CD4-positive, alpha-beta T cell treated with Interleukin-1 beta for 1 hour (primary cell): ENCODE data around the gene DPY19L3.
"Not testable (repeated sequence)": the region's sequence is repeated elsewhere in the genome, so short reads cannot be mapped to it uniquely, and the experiment has no call there.

ENCODE experiments used
- DNase-seq, 2 donors: peaks; one replicate each; pipeline ENCODE4 v3.0.0-alpha.2; 2020 to 2022

The DPY19L3 gene

GRCh38 chr19:32447534-32447933 lies 42.0 kb downstream of the DPY19L3 start:
- DNase-seq = not testable (repeated sequence)

GRCh38 chr19:32448026-32448425 lies 42.5 kb downstream of the DPY19L3 start:
- no peak for DNase-seq

- no peak for DNase-seq
Measured at GRCh38 chr19:32450217-32450616, 44.6 kb downstream of the DPY19L3 start.

GRCh38 chr19:32453736-32454135 lies 48.2 kb downstream of the DPY19L3 start:
- DNase-seq = no peak

DNA sequence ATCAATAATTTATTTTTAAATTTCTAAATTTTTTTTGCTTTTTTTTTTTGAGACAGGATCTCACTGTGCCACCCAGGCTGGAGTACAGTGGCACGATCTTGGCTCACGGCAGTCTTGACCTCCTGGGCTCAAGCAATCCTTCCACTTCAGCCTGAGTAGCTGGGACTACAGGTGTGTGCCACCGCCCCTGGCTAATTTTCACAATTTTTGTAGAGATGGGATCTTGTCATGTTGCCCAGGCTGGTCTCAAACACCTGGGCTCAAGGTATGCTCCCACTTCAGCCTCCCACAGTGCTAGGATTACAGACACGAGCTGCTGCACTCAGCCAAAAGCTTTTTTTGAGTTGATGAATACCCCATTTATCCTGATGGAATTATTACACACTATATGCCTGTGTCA lies 50.8 kb downstream of the DPY19L3 start:
- no peak for DNase-seq

- DNase-seq = no peak
Measured at GRCh38 chr19:32457571-32458158, 52.1 kb downstream of the DPY19L3 start.

- DNase-seq = peak in 1 of 2 donors; percentile 7
Measured at GRCh38 chr19:32458500-32459123, 53.0 kb downstream of the DPY19L3 start.

DNA sequence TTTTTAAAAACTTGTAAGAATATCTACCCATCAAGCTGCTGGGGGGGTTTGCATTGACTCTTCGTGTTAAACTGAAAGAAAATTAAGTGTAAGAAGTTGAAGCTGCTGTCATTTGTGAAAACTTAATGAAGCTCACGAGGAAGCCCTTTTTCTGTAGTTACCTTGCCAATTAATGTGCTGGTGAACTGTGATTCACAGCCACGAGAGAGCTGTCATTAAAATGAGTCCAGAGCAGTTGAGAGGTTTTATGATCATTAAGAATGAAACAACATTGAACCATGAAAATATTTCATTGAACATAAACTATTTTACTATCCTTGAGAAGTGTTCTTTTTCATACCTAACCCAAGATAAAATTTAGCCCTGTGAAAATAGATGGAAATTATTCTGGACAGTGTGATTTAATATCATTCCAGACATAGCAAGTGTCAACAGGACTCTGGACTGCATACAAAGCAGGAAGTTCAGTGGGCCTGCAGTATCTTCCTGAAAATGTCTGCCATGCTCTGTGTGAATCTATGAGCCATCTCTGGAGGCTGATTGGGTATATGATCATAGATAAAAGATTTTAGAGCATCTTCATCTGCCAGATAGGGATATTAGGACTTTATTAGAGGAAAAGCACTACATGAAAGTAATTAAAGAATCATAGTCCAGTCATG lies 53.8 kb downstream of the DPY19L3 start:
- DNase-seq = no peak

GRCh38 chr19:32460476-32460875 lies 54.9 kb downstream of the DPY19L3 start:
- no peak for DNase-seq

- peak in 1 of 2 donors; percentile 5 for DNase-seq
Measured at GRCh38 chr19:32464279-32464678, 58.7 kb downstream of the DPY19L3 start.

DNA sequence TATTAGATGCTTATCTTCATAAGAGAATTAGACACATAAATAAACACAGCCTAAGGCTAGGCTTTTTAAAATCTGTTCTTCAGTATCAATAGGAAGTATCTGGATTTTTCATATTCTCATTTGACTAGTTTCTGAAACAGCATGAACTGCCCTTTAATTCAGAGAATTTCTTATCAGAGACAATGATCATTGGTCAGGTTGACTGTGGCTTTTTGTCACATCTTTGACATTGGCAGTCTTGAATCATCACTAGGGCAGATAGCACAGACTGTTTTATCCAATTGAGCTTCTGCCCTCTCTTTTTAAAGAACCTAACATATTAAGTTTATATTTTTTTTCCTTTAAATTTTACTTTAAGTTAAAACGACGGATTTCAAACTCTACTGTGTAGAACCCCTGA lies 59.6 kb downstream of the DPY19L3 start:
- DNase-seq = no peak

GRCh38 chr19:32469795-32470194 lies 64.2 kb downstream of the DPY19L3 start:
- no peak for DNase-seq

DNA sequence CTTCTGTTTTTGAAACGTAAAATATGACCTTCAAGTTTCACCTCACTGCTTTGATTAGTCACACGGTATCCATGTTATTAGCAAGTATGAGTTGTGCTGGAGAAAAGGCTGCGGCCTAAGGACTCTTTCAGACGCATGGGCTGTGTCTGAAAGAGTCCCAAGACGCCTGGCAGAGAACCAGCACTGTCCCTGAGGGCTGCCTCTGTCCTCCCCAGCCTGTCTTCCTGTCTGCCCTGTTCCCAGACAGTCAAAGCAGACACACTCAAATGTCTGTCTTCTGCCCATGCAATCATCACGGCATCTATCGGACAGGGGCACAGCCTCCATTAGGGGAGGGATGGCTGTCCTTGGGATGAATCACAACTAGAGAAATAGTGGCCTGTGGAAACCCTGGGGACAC lies 65.5 kb downstream of the DPY19L3 start:
- no peak for DNase-seq

DNA sequence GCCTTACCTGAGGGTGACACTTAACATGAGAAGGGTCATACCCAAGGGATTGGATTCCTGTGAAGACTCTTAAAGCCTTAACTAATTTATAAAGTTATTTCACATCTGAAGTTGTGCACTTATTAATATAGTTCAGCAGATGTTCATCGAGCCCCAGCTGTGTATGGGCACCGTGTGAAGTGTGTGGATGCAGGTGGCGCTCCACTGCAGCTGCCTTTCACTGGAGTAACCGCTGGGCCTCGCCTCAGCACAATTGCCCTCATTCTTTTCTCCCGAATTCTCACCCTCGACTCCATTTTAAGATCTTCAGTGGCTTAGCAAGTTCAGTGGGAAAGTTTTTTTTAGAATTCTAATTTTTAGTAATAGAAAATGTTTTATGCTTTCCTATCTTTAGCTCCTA lies 66.2 kb downstream of the DPY19L3 start:
- no peak for DNase-seq

DNA sequence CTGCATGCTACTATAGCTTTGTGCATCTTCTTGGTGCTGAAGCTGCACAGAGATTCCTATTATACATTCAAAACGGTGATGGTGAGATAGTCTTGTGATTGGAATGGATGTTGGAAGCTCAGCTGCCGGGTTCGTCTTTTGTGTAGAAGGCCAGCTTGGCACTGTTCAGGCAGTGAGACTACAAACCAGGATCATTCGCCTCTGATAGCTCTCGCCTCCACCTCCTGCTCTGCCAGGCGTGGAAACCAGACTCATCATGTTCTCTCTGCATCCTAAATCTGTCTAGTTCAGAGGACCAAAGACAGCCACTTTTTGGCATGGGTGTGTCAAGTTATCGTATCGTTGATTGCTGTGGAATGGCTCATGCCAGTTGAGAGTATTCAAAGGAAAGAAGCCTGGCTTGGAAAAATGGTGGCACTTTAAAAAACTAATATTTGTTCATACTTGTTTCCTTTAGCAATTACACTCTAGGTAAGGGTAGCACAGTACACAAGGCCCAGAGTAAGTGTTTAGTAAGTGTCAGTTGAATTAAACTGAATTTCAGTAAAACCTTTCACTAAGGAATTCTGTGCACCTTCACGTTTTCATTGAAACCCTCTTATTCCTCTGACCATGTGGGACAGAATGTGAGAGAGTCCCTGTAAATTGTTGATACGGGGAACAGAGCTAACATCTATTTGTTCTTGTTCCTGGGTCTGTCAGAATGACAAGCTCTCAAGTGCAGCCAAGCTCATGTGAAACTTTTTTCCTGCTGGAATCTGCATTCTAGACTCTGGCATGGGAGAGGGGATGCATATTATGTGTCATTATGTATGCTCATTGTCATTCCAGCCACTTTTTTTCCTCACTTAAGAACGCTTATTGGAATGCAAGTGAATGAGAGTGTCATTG lies 69.8 kb downstream of the DPY19L3 start:
- no peak for DNase-seq

- DNase-seq = no peak
Measured at GRCh38 chr19:32476032-32476350, 70.4 kb downstream of the DPY19L3 start.

DNA sequence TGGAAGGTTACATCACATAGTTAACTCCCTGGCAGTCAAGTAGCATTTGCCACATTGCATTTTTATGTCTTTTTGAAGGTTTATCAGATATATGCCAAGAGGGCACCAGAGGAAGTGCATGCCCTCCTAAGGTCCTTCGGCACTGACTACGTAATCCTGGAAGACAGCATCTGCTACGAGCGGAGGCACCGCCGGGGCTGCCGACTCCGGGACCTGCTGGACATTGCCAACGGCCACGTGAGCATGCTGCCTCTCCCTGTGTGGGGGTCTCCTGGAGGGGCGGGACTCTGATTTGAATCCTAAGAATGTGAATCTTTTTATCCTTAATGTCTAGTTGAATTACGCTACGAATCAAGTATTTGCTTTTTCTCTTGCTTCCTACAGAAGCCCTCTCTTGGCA lies 74.8 kb downstream of the DPY19L3 start:
- DNase-seq = no peak

DNA sequence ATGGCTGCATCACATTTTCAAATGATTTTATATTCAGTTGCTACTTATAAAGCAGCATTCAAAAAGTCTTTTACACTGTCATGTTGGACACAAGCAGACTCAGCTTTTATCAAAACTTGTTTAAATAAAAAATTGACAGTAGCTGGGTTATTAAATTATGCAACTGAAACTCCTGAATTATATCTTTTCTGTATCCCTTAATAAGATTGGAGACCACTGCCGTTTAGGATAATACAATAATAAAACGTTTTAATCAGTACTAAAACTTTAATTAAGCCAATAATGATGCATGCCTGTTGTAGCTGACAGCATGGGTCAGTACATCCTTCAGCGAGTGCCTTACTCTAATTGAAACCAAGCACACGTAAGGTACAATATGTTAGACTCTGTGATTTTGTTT lies 78.0 kb downstream of the DPY19L3 start:
- DNase-seq = no peak

GRCh38 chr19:32489971-32490370 lies 84.4 kb downstream of the DPY19L3 start:
- no peak for DNase-seq

- DNase-seq = no peak
Measured at GRCh38 chr19:32497391-32497790, 91.8 kb downstream of the DPY19L3 start.

DNA sequence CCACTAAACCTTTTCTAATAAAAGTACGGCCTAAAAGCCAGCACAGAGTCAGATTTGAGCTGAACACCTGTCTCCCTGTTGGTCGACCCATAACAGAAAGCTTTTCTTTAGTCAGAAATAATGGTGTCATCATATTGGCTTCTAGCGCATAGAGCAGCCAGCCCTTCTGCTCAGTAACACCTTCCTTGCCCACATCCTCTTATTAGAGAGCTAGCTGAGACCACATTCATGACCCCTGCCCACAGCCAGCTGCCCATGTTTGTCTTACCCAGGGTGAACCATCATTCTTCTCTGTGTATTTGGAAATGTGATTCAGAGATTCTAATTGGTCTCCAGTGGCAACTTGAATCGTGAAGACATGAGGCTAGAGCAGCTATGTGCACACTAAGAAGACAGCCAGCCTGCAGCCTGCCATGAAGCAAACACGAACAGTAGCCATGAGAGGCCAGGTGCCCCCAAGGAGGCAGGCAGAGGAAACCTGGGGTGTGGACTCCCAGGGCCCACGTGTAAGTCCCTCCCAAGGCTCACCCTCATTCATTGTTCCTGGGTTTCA lies 93.2 kb downstream of the DPY19L3 start:
- peak; percentile 30 to 38 for DNase-seq

GRCh38 chr19:32512498-32512897 lies 106.9 kb downstream of the DPY19L3 start:
- not testable (repeated sequence) for DNase-seq

GRCh38 chr19:32519023-32519422 lies 113.5 kb downstream of the DPY19L3 start:
- peak in 1 of 2 donors; percentile 31 for DNase-seq
